Endothelial cell of umbilical vein (primary cell): ENCODE measurements around the gene OPTN.
"Not testable (repeated sequence)": the region's sequence is repeated elsewhere in the genome, so short reads cannot be mapped to it uniquely, and the experiment has no call there.

Experiments
- POLR2A ChIP-seq: IDR thresholded peaks from 2 replicates; pipeline ENCODE4 v1.6.1; 2012; ENCODE audit warnings: low read depth, mild to moderate bottlenecking, control low read depth, low read length
- POLR2AphosphoS5 ChIP-seq: IDR thresholded peaks from 2 replicates; pipeline ENCODE4 v1.6.1; 2012; ENCODE audit warnings: low read depth, mild to moderate bottlenecking, control low read depth, low read length, moderate library complexity; ENCODE audit not compliant: insufficient read depth
- TF ChIP-seq, protein P1 (sequence below), 2 donors: IDR thresholded peaks; 1 replicate in 1 of 2; 2 replicates in 1 of 2; pipeline ENCODE4 v1.5.1; 2011; ENCODE audit warnings: low read length in 2 of 2, mild to moderate bottlenecking in 2 of 2, moderate library complexity in 2 of 2, control low read depth in 1 of 2, inconsistent platforms in 1 of 2, low read depth in 1 of 2; ENCODE audit not compliant: insufficient read depth in 1 of 2; ENCODE audit errors: extremely low read depth in 1 of 2

DNA sequence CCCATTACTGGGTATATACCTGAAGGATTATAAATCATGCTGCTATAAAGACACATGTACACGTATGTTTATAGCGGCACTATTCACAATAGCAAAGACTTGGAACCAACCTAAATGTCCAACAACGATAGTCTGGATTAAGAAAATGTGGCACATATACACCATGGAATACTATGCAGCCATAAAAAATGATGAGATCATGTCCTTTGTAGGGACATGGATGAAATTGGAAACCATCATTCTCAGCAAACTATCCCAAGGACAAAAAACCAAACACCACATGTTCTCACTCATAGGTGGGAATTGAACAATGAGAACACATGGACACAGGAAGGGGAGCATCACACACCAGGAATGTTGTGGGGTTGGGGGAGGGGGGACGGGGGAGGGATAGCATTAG, 55.9 kb downstream of the OPTN start:
- TF ChIP-seq, protein P1, sequence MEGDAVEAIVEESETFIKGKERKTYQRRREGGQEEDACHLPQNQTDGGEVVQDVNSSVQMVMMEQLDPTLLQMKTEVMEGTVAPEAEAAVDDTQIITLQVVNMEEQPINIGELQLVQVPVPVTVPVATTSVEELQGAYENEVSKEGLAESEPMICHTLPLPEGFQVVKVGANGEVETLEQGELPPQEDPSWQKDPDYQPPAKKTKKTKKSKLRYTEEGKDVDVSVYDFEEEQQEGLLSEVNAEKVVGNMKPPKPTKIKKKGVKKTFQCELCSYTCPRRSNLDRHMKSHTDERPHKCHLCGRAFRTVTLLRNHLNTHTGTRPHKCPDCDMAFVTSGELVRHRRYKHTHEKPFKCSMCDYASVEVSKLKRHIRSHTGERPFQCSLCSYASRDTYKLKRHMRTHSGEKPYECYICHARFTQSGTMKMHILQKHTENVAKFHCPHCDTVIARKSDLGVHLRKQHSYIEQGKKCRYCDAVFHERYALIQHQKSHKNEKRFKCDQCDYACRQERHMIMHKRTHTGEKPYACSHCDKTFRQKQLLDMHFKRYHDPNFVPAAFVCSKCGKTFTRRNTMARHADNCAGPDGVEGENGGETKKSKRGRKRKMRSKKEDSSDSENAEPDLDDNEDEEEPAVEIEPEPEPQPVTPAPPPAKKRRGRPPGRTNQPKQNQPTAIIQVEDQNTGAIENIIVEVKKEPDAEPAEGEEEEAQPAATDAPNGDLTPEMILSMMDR (IDR thresholded peaks at IDR 0.05; ENCODE audit: extremely low read depth in 1 of 2, insufficient read depth in 1 of 2, low read depth in 1 of 2, low read length in 2 of 2): not testable (repeated sequence)
- TF ChIP-seq POLR2AphosphoS5, POLR2A: not testable (repeated sequence)
